AG04449 (cell line): ENCODE data around the gene USP25.
"Not testable (repeated sequence)": the region's sequence is repeated elsewhere in the genome, so short reads cannot be mapped to it uniquely, and the experiment has no call there.

Experiments used
- CTCF ChIA-PET: fragments of 350-600 bp; formaldehyde crosslinking; extraction: SDS; loops from one replicate; lab custom pipeline; 2021; ENCODE audit warnings: antibody characterized with exemption; lab: Yijun Ruan, JAX
- POLR2A ChIA-PET: fragments of 400-600, 350-600 bp; formaldehyde crosslinking; extraction: SDS; loops from one replicate; lab custom pipeline; 2020; ENCODE audit warnings: antibody characterized with exemption, inconsistent platforms; lab: Yijun Ruan, JAX
- DNase-seq: peaks from one replicate; pipeline ENCODE4 v3.0.0-alpha.2; 2010; ENCODE audit warnings: low read depth, low spot score
- H3K4me3 ChIP-seq: 2 replicates; pipeline ENCODE4 v1.5.1; 2011; ENCODE audit warnings: low read depth, mild to moderate bottlenecking, control low read depth, low read length
- CTCF ChIP-seq: IDR thresholded peaks from one replicate; pipeline ENCODE4 v1.5.1; 2011; ENCODE audit warnings: mild to moderate bottlenecking, moderate library complexity, low read length, control low read depth, inconsistent platforms; ENCODE audit not compliant: insufficient read depth; ENCODE audit errors: missing control alignments

The USP25 gene

GRCh38 chr21:15735409-15735808 lies 5.6 kb downstream of the USP25 start:
- no peak for DNase-seq
- no peak overlapping the region for H3K4me3 ChIP-seq
- TF ChIP-seq CTCF: no peak
- CTCF ChIA-PET: no interaction called here
- POLR2A ChIA-PET: no interaction called here

DNA sequence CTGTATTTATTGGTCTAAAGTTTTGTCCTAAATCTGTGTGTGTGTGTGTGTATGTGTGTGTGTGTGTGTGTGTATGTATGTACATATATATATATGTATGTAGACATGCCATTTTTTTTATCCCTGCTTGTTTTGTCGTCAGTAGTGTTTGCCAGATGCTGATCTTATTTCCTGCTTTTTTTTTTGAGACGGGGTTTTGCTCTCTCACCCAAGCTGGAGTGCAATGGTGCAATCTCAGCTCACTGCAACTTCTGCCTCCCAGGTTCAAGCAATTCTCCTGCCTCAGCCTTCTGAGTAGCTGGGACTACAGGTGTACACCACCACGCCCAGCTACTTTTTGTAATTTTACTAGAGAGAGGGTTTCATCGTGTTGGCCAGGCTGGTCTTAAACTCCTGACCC lies 6.1 kb downstream of the USP25 start:
- POLR2A ChIA-PET, CTCF ChIA-PET, DNase-seq, H3K4me3 ChIP-seq: not testable (repeated sequence)

DNA sequence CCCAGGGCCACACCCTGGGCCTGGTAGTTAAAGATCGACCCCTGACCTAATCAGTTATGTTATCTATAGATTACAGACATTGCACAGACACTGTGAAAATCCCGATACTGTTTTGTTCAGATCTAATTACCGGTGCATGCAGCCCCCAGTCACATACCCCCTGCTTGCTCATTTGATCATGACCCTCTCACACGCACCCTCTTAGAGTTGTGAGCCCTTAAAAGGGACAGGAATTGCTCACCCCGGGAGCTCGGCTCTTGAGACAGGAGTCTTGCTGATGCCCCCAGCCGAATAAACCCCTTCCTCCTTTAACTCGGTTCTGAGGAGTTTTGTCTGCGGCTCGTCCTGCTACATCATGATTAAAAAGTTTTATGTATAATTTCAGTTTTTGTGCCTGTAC lies 9.0 kb downstream of the USP25 start:
- H3K4me3 ChIP-seq, DNase-seq, CTCF ChIA-PET, POLR2A ChIA-PET: not testable (repeated sequence)

- DNase-seq: no peak
- ChIA-PET CTCF (no interaction called here), POLR2A (no interaction called here)
- H3K4me3 ChIP-seq: no peak overlapping the region
- TF ChIP-seq CTCF: no peak
Measured at GRCh38 chr21:15740383-15740782, 10.6 kb downstream of the USP25 start.

DNA sequence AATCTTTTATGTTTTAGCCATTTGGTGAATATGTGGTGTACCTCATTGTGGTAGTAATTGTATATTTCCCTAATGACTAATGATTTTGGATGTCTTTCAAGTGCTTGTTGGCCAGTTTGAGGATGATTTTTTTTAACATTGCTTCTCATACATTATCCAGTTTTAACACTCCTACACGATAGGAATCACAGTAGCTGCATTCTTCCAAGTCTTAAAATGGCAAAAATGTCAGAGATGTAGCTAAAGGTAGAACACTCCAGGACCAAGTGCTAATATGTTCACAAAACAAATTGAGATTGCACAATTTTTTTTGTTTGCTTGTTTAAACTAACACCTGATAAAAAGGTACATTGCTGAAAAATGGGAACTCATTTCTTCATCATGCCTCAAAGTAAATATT lies 11.7 kb downstream of the USP25 start:
- DNase-seq: no peak
- POLR2A ChIA-PET: no interaction called here
- TF ChIP-seq CTCF: no peak
- CTCF ChIA-PET: no interaction called here
- no peak overlapping the region for H3K4me3 ChIP-seq

- no peak for DNase-seq
- no peak for TF ChIP-seq CTCF
- ChIA-PET POLR2A (no interaction called here), CTCF (no interaction called here)
- H3K4me3 ChIP-seq: no peak overlapping the region
Measured at GRCh38 chr21:15742052-15742670, 12.4 kb downstream of the USP25 start.

GRCh38 chr21:15742694-15743093 lies 12.9 kb downstream of the USP25 start:
- TF ChIP-seq CTCF: no peak
- POLR2A ChIA-PET: no interaction called here
- DNase-seq: no peak
- H3K4me3 ChIP-seq: no peak overlapping the region
- CTCF ChIA-PET: no interaction called here
